ENCODE data around the gene GRK2.

GRK2 gene

DNA sequence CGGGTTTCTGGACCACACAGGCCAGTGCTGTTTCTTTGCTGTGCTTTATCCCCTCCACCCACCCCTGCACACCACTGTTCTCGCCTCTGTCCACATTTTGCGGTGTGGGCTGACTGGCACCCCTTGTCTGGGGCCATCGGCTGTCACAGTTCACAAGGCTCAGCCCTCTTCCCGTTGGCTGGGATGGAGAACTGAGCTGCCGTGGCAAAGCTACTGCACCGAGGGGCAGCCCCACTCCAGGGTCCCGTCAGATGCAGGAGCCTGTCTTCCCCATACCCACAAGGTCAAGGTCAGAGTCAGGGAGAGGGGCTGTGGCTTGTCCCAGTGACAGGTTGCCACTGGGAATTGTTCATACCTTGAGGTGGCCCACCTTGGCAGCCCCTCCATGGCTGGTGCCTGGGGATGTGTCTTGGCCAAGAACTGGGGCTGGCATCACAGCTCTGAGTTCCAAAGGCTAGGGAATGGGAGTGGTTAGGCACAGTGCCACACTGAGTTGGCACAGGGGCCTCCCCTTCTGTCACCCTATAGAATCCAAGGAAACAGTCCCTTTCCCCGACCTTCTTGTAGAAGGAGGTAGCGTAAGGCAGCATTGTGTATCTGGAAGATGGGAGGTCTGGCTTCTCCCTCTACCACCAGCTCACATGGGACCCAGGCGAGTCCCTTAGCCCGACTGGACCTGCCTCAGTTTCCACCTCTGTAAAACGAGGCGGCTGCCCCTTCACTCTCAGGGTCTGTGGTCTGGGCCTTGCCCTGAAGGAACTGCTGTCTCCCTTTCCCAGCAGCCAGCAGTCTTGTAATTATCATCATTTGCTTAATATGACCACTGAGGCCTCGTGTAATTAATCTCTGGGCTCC is 3.4 kb downstream of the GRK2 start:
- peak overlapping the region; percentile 99 for H3K27ac ChIP-seq
- H3K36me3 ChIP-seq, result peaks cover 34% of the 10 kb centered on the region
- H3K4me1 ChIP-seq (ENCODE audit: control insufficient read depth in 1 of 2, insufficient read depth in 1 of 2, low read depth in 1 of 2, low read length in 1 of 2), result peaks cover 75 to 83% of the 10 kb centered on the region in 2 experiments
- TF ChIP-seq, protein P1, sequence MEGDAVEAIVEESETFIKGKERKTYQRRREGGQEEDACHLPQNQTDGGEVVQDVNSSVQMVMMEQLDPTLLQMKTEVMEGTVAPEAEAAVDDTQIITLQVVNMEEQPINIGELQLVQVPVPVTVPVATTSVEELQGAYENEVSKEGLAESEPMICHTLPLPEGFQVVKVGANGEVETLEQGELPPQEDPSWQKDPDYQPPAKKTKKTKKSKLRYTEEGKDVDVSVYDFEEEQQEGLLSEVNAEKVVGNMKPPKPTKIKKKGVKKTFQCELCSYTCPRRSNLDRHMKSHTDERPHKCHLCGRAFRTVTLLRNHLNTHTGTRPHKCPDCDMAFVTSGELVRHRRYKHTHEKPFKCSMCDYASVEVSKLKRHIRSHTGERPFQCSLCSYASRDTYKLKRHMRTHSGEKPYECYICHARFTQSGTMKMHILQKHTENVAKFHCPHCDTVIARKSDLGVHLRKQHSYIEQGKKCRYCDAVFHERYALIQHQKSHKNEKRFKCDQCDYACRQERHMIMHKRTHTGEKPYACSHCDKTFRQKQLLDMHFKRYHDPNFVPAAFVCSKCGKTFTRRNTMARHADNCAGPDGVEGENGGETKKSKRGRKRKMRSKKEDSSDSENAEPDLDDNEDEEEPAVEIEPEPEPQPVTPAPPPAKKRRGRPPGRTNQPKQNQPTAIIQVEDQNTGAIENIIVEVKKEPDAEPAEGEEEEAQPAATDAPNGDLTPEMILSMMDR (IDR thresholded peaks at IDR 0.05), result no peak
- peak overlapping the region; percentile 95 to 97 for H3K4me3 ChIP-seq (ENCODE audit: low read depth in 1 of 2, low read length in 1 of 2)
- H3K9me3 ChIP-seq, result no peaks in the 10 kb centered on the region
- H3K27me3 ChIP-seq, result no peaks in the 10 kb centered on the region

DNA sequence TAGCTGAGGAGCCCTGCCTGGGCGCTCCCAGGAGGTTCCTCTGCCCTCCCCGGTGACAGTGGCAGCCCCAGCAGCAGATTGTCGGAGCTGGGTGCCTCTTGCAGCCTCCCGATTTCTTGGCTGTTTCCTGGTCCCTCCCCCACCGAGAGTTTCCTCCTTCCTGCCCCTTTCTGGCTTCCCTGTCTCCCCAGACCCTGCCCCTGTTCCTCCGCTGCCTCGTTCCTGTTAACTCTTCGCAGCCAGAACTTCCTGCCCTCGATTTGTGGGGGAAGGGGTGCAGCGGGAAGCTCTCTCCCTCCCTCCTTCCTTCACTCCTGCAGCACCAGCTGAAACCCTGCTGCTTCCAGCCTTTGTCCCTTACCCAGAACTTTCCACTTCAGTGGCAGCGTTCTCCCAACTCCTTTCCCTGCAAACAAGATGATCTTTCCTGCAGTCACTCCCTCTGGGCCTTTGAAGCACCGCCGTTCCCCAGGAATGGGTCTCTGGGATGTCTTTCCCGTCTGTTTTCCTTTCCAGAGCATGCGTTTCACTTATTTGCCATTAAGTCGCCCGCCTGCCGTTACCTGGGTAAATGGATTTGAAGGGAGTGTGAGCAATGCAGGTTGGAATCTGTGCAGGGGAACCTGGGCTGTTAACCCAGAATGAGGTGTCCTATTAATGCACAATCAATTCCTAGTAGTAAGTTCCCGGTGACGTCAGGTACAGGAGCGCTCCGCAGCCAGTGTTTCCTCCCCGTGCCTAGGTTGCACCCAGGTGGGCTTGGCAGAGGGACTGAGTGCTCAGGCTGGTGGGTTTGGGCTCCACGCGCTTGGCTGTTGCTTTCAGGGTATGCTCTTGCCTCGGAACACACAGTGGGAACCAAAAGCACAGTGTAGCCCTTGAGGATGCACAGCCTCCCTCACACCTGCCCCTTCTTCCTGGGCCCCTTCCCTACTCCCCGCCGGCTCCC is 4.3 kb downstream of the GRK2 start:
- Histone ChIP-seq H3K4me1 (ENCODE audit: control insufficient read depth in 1 of 2, insufficient read depth in 1 of 2, low read depth in 1 of 2, low read length in 1 of 2) (peaks cover 81 to 90% of the 10 kb centered on the region in 2 experiments), H3K27me3 (no peaks in the 10 kb centered on the region), H3K27ac (peak overlapping the region; percentile 99), H3K36me3 (peaks cover 40% of the 10 kb centered on the region), H3K9me3 (no peaks in the 10 kb centered on the region), H3K4me3 (ENCODE audit: low read depth in 1 of 2, low read length in 1 of 2) (peak overlapping the region; percentile 95 to 97)
- TF ChIP-seq, protein P1 (IDR thresholded peaks at IDR 0.05), result no peak

DNA sequence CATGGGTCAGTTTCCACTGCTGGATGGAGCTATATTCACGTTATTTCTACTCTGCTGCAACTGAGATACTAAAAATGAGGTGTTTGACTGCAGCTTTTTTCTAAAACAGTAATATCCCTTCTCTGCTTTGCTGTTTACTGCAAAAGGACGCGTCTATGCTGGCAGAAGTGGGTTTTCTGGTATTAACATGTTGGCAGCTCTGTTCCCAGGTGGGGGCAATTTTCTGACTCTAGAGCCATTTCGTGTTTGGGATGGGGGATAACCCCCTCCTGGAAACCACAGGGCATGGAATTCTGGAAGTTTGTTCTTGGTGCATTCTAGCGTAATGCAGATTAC is 4.9 kb downstream of the GRK2 start:
- peaks cover 40% of the 10 kb centered on the region for H3K36me3 ChIP-seq
- peak overlapping the region; percentile 99 for H3K27ac ChIP-seq
- peak overlapping the region; percentile 95 to 97 for H3K4me3 ChIP-seq (ENCODE audit: low read depth in 1 of 2, low read length in 1 of 2)
- H3K4me1 ChIP-seq (ENCODE audit: control insufficient read depth in 1 of 2, insufficient read depth in 1 of 2, low read depth in 1 of 2, low read length in 1 of 2), result peaks cover 82 to 91% of the 10 kb centered on the region in 2 experiments
- H3K27me3 ChIP-seq, result no peaks in the 10 kb centered on the region
- TF ChIP-seq, protein P1 (IDR thresholded peaks at IDR 0.05), result no peak
- no peaks in the 10 kb centered on the region for H3K9me3 ChIP-seq

DNA sequence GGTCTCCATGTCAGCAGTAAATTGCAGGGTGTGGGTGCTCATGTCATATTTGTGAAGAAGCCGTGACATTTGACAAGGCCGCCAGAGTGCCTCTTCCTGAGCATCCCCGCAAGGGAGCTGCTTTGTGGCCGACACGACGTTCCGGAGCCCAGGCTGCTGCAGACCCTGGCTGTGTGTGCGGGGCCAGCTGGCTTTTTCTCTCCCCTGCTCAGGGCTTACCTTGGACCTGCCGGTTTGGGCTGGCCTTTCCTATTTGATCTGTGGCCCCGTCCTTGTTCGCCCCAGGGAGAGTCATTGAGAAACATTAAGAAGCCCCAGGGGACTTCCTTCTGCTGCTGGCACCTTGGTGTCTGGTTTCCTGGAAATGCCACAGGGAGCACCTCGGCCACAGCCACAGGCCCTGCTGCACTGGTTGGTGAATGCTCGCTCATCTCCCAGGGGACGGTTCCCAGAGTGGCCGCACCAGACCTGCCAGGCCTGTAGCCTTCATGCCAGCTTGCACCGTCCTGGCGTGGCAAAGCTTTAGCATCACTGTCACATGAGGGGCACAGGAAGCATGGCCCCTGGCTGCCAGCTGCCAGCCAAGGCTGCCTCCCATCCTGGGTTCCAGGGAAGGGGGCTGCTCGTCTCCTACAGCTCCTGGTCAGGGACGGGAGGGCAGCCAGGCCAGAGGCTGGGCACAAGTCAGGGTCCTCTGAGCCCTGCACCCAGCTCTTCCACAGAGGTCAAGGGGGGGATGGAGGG is 5.4 kb downstream of the GRK2 start:
- peak overlapping the region; percentile 99 for H3K27ac ChIP-seq
- no peaks in the 10 kb centered on the region for H3K27me3 ChIP-seq
- H3K4me1 ChIP-seq (ENCODE audit: control insufficient read depth in 1 of 2, insufficient read depth in 1 of 2, low read depth in 1 of 2, low read length in 1 of 2), result peaks cover 87 to 97% of the 10 kb centered on the region in 2 experiments
- peak overlapping the region; percentile 95 to 97 for H3K4me3 ChIP-seq (ENCODE audit: low read depth in 1 of 2, low read length in 1 of 2)
- TF ChIP-seq, protein P1 (IDR thresholded peaks at IDR 0.05), result no peak
- no peaks in the 10 kb centered on the region for H3K9me3 ChIP-seq
- peaks cover 40% of the 10 kb centered on the region for H3K36me3 ChIP-seq
